Peyer's patch (tissue), 4 donors: Measurements from ENCODE around the gene BDNF.

Source experiments
- CTCF ChIP-seq, 6 experiments: fragments of 450-650 bp in 4 of 6; fragments of 200-600 bp in 2 of 6; sonication (generic) in 1 of 6; IDR thresholded peaks; one replicate each; pipeline ENCODE4 v1.5.1; 2017 to 2019; ENCODE audit warnings: antibody characterized with exemption in 6 of 6, mild to moderate bottlenecking in 3 of 6, moderate library complexity in 1 of 6
- POLR2A ChIP-seq, 2 donors: fragments of 450-650 bp; IDR thresholded peaks; one replicate each; pipeline ENCODE4 v1.5.1; 2017; ENCODE audit warnings: antibody characterized with exemption in 2 of 2, mild to moderate bottlenecking in 2 of 2, moderate library complexity in 2 of 2

DNA sequence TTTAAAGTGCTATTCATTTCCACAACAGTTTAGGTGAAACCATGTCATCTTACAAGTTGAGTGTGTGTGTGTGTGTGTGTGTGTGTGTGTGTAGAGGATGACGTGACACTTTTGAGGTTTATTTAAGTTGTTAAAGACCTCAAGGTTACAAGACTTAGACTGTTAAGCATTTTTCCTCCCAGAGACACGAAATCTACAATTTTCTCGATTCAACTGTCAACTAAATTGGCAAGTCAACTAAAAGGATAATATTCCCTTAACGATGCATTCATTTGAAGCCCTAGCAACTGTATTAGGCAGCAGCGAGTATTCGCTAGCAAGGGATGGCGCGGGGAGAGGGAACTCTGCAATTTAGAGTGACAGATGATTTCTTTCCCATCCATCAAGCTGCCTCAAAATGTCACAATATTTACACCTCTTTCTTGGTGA is 17.6 kb upstream of the BDNF start:
- TF ChIP-seq POLR2A (IDR thresholded peaks at IDR 0.05) (no peak), CTCF (IDR thresholded peaks at IDR 0.05) (no peak)
